Measurements from ENCODE around the gene GRK7. TPM values are rescaled to one million over a fixed set of nuclear protein-coding genes. Genes with fewer than 3 reads are reported as not detected.

Gene GRK7
- total RNA-seq, 4 donors from 2014 or later = 0.12 to 0.46 TPM; not detected in 2

GRCh38 chr3:141769221-141769894, 6.2 kb downstream of the GRK7 start:
- DNase-seq (ENCODE audit: low spot score) (no peak), ATAC-seq (ENCODE audit: low FRiP score) (no peak)
- TF ChIP-seq, protein P1, sequence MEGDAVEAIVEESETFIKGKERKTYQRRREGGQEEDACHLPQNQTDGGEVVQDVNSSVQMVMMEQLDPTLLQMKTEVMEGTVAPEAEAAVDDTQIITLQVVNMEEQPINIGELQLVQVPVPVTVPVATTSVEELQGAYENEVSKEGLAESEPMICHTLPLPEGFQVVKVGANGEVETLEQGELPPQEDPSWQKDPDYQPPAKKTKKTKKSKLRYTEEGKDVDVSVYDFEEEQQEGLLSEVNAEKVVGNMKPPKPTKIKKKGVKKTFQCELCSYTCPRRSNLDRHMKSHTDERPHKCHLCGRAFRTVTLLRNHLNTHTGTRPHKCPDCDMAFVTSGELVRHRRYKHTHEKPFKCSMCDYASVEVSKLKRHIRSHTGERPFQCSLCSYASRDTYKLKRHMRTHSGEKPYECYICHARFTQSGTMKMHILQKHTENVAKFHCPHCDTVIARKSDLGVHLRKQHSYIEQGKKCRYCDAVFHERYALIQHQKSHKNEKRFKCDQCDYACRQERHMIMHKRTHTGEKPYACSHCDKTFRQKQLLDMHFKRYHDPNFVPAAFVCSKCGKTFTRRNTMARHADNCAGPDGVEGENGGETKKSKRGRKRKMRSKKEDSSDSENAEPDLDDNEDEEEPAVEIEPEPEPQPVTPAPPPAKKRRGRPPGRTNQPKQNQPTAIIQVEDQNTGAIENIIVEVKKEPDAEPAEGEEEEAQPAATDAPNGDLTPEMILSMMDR (IDR thresholded peaks at IDR 0.05) = no peak

DNA sequence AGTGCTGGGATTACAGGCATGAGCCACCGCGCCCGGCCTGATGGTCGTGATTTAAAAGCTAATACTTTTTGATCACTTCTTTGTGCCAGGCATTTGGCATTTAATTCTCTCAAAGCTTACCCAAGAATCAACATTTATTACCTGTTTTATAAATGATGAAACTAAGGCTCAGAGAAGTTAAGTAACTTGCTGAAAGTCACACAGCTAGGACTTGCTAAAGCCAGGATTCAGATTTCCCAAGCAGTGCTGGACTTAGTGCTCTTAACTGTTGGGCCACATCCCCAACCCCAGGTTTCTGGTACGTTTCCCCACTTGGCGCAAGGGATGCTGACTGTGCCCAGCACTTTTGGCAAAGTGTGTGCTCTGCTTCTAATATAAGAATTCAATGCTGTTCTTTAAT, 10.5 kb downstream of the GRK7 start:
- ATAC-seq (ENCODE audit: low FRiP score) = no peak
- no peak for DNase-seq (ENCODE audit: low spot score)
- TF ChIP-seq, protein P1 (IDR thresholded peaks at IDR 0.05) = no peak

- DNase-seq (ENCODE audit: low spot score) (no peak), ATAC-seq (ENCODE audit: low FRiP score) (no peak)
- TF ChIP-seq, protein P1 (IDR thresholded peaks at IDR 0.05) = no peak
These were observed 13.2 kb downstream of the GRK7 start for GRCh38 chr3:141776376-141776775.

DNA sequence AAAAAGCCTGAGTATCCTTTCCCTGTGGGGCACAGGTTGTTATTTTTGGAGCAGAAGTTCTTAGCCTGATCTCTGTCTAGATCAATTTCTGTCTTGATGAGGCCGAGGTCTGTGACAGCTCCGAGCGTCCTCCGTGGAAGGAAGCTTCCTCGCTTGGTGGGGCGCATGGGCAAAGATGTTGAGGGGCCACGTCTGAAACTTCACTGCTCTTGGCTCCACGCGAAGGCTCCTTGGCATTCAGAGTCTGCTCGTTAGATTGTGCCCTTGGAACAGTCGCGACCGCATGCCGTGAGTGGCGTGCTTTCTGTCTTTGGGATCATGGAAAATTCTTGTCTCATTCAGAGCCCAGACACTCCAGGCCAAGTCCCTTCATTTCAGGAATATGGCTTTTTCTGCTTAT, 13.7 kb downstream of the GRK7 start:
- no peak for DNase-seq (ENCODE audit: low spot score)
- ATAC-seq (ENCODE audit: low FRiP score) = no peak

GRCh38 chr3:141777957-141778813, 15.0 kb downstream of the GRK7 start:
- TF ChIP-seq, protein P1 (IDR thresholded peaks at IDR 0.05) = no peak
- ATAC-seq (ENCODE audit: low FRiP score) = no peak
- DNase-seq (ENCODE audit: low spot score) = no peak

More for the DNA sequence above, 13.7 kb downstream of the GRK7 start:
- TF ChIP-seq, protein P1 (IDR thresholded peaks at IDR 0.05) = no peak

DNA sequence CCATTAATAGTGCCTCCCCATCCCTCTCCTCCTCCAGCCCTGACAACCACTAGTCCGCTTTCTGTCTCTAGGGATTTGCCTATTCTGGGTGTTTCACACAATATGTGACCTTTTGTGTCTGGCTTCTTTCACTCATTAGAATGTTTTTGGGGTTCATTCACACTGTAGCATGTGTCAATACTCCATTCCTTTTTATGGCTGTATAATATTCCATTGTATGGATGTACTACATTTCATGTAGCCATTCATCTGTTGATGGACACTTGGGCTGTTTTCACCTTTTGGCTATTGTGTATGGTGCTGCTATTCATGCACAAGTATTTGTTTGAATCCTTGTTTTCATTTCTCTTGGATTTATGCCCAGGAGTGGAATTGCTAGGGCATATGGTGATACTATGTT, 16.5 kb downstream of the GRK7 start:
- TF ChIP-seq, protein P1 (IDR thresholded peaks at IDR 0.05) = no peak
- DNase-seq (ENCODE audit: low spot score) (no peak), ATAC-seq (ENCODE audit: low FRiP score) (no peak)

Measured in omental fat pad (tissue), 4 donors.